ENCODE measurements around the gene ANKRD33. TPM values are rescaled to one million over a fixed set of nuclear protein-coding genes. Genes with fewer than 3 reads are reported as not detected.

Gene ANKRD33
- polyA plus RNA-seq, 1 of the 3 experiments (the other 2 are of a cell fraction) = not detected

DNA sequence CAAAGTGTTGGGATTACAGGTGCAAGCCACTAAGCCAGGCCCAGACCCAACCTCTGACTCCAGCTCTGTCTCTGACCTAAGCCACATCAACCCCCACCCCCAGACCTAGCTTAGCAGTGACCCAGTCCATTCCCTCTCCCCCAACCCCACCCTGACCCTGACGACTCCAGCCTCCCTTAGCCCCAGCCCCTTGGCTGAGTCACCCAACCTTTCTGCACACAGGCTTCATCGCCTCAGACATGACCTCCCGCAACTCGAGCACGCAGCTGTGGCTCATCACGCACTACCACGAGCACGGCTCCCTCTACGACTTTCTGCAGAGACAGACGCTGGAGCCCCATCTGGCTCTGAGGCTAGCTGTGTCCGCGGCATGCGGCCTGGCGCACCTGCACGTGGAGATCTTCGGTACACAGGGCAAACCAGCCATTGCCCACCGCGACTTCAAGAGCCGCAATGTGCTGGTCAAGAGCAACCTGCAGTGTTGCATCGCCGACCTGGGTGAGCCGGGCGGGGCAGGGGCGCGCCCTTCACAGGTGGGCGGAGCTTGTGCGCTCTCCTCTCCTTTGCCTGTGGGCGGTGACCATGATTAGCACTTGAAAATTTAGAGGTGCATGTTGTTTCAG lies 27.2 kb downstream of the ANKRD33 start:
- no peak overlapping the region for H3K9ac ChIP-seq
- POLR2A ChIA-PET = no interaction called here
- WGBS (ENCODE audit: low lambda C conversion rate) = 93% methylated on average over 26 of the region's 28 CpGs
- peak overlapping the region in 1 of 2 experiments; percentile 39; a peak in 1 of 4 replicates for H3K27ac ChIP-seq (ENCODE audit: low read depth in 2 of 2, low read length in 1 of 2)
- no peaks in the 10 kb centered on the region for H3F3A ChIP-seq (replicated peaks; ENCODE audit: insufficient read depth)
- CTCF ChIA-PET = interaction anchor here (0.7 to 6.0 kb wide), 11 partner anchors 7 to 110 kb away, joined by 3 to 28 read pairs (median 3); no protein-coding TSS in a partner anchor
- no peaks in the 10 kb centered on the region for H4K20me1 ChIP-seq (ENCODE audit: insufficient read depth)
- H3K9me3 ChIP-seq = no peaks in the 10 kb centered on the region
- DNase-seq = peak; percentile 16
- H3K4me2 ChIP-seq = no peak overlapping the region
- no peak overlapping the region for H3K4me3 ChIP-seq (ENCODE audit: low read depth in 2 of 2, low read length in 1 of 2)
- no peaks in the 10 kb centered on the region for H3K27me3 ChIP-seq (ENCODE audit: insufficient read depth)
- H3K36me3 ChIP-seq (replicated peaks in 1 of 2; ENCODE audit: control insufficient read depth in 1 of 2, insufficient read depth in 2 of 2, low read length in 1 of 2) = no peaks in the 10 kb centered on the region
- peaks cover 0 to 88% of the 10 kb centered on the region in 2 experiments; a peak in 2 of 4 replicates for H3K4me1 ChIP-seq (ENCODE audit: control insufficient read depth in 1 of 2, insufficient read depth in 2 of 2, low read depth in 1 of 2, low read length in 1 of 2)
- TF ChIP-seq POLR2AphosphoS5 (IDR thresholded peaks at IDR 0.05; ENCODE audit: low read depth, low read length) (no peak), EZH2phosphoT487 (IDR thresholded peaks at IDR 0.05; ENCODE audit: borderline replicate concordance, low read depth) (no peak), MXI1 (IDR thresholded peaks at IDR 0.05; ENCODE audit: low read depth, low read length) (no peak), TEAD4 (IDR thresholded peaks at IDR 0.05; ENCODE audit: borderline replicate concordance, insufficient read depth) (no peak), FOXJ3 (CRISPR knock-in tag; IDR thresholded peaks at IDR 0.05) (no peak), NFIC (IDR thresholded peaks at IDR 0.05; ENCODE audit: borderline replicate concordance) (no peak), NRF1 (IDR thresholded peaks at IDR 0.05; ENCODE audit: low read depth, low read length) (no peak), JUND (IDR thresholded peaks at IDR 0.05) (no peak), SIN3A (IDR thresholded peaks at IDR 0.05; ENCODE audit: borderline replicate concordance, low read depth, low read length) (no peak)
- TF ChIP-seq, protein P1, sequence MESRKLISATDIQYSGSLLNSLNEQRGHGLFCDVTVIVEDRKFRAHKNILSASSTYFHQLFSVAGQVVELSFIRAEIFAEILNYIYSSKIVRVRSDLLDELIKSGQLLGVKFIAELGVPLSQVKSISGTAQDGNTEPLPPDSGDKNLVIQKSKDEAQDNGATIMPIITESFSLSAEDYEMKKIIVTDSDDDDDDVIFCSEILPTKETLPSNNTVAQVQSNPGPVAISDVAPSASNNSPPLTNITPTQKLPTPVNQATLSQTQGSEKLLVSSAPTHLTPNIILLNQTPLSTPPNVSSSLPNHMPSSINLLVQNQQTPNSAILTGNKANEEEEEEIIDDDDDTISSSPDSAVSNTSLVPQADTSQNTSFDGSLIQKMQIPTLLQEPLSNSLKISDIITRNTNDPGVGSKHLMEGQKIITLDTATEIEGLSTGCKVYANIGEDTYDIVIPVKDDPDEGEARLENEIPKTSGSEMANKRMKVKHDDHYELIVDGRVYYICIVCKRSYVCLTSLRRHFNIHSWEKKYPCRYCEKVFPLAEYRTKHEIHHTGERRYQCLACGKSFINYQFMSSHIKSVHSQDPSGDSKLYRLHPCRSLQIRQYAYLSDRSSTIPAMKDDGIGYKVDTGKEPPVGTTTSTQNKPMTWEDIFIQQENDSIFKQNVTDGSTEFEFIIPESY (IDR thresholded peaks at IDR 0.05; ENCODE audit: borderline replicate concordance, low read depth) = no peak
- H2AFZ ChIP-seq (ENCODE audit: low read depth) = no peak overlapping the region
- H3K79me2 ChIP-seq (ENCODE audit: insufficient read depth) = no peaks in the 10 kb centered on the region
- H3K9me2 ChIP-seq = no peaks in the 10 kb centered on the region

- Histone ChIP-seq H3K9me3 (no peaks in the 10 kb centered on the region), H3K79me2 (ENCODE audit: insufficient read depth) (no peaks in the 10 kb centered on the region), H3K9ac (no peak overlapping the region), H3K27me3 (ENCODE audit: insufficient read depth) (no peaks in the 10 kb centered on the region), H3K4me3 (ENCODE audit: low read depth in 2 of 2, low read length in 1 of 2) (no peak overlapping the region), H3K27ac (ENCODE audit: low read depth in 2 of 2, low read length in 1 of 2) (peak overlapping the region in 1 of 2 experiments; percentile 19; a peak in 1 of 4 replicates), H2AFZ (ENCODE audit: low read depth) (no peak overlapping the region), H3K36me3 (replicated peaks in 1 of 2; ENCODE audit: control insufficient read depth in 1 of 2, insufficient read depth in 2 of 2, low read length in 1 of 2) (no peaks in the 10 kb centered on the region), H3F3A (replicated peaks; ENCODE audit: insufficient read depth) (no peaks in the 10 kb centered on the region), H3K4me1 (ENCODE audit: control insufficient read depth in 1 of 2, insufficient read depth in 2 of 2, low read depth in 1 of 2, low read length in 1 of 2) (peaks cover 0 to 85% of the 10 kb centered on the region in 2 experiments; a peak in 2 of 4 replicates), H3K9me2 (no peaks in the 10 kb centered on the region), H3K4me2 (no peak overlapping the region), H4K20me1 (ENCODE audit: insufficient read depth) (no peaks in the 10 kb centered on the region)
- POLR2A ChIA-PET = no interaction called here
- 99% methylated on average over 9 of the region's 11 CpGs for WGBS (ENCODE audit: low lambda C conversion rate)
- CTCF ChIA-PET = interaction anchor here (0.7 to 3.0 kb wide), 7 partner anchors 8 to 110 kb away, joined by 3 to 12 read pairs (median 3); no protein-coding TSS in a partner anchor
- peak; percentile 6 for DNase-seq
- TF ChIP-seq GATA2 (CRISPR knock-in tag; IDR thresholded peaks at IDR 0.05) (no peak), FOSL2 (IDR thresholded peaks at IDR 0.05; ENCODE audit: borderline replicate concordance, low read depth) (no peak), IRF3 (IDR thresholded peaks at IDR 0.05; ENCODE audit: low read depth, low read length) (no peak), NRF1 (IDR thresholded peaks at IDR 0.05; ENCODE audit: low read depth, low read length) (no peak), TCF12 (IDR thresholded peaks at IDR 0.05) (no peak), USF2 (IDR thresholded peaks at IDR 0.05; ENCODE audit: borderline replicate concordance, low read depth, low read length) (no peak), NFIC (IDR thresholded peaks at IDR 0.05; ENCODE audit: borderline replicate concordance) (no peak), SMC3 (IDR thresholded peaks at IDR 0.05; ENCODE audit: low read depth, low read length) (no peak), POLR2AphosphoS5 (IDR thresholded peaks at IDR 0.05; ENCODE audit: low read depth, low read length) (no peak), RCOR1 (IDR thresholded peaks at IDR 0.05; ENCODE audit: low read length) (no peak), JUND (IDR thresholded peaks at IDR 0.05) (no peak), MXI1 (IDR thresholded peaks at IDR 0.05; ENCODE audit: low read depth, low read length) (no peak), CHD2 (IDR thresholded peaks at IDR 0.05; ENCODE audit: low read length, partially characterized antibody) (no peak), MEF2A (IDR thresholded peaks at IDR 0.05; ENCODE audit: borderline replicate concordance, low read depth) (no peak), SIN3A (IDR thresholded peaks at IDR 0.05; ENCODE audit: borderline replicate concordance, low read depth, low read length) (no peak)
These were observed 28.0 kb downstream of the ANKRD33 start for GRCh38 chr12:51915951-51916350.

Data from SK-N-SH (cell line).